ENCODE data around the gene ENOX1. TPM values are rescaled to one million over a fixed set of nuclear protein-coding genes. Genes with fewer than 3 reads are reported as not detected.

The ENOX1 gene
- total RNA-seq, 1 experiment from 2014 or later, result 0.35 TPM

GRCh38 chr13:43284162-43284561 lies 502.6 kb downstream of the ENOX1 start:
- Histone ChIP-seq H3K9me3 (ENCODE audit: insufficient read depth, low read depth) (no peaks in the 10 kb centered on the region), H2AFZ (no peak overlapping the region), H3K4me3 (no peak overlapping the region), H3K79me2 (ENCODE audit: low read depth) (no peaks in the 10 kb centered on the region), H3K36me3 (ENCODE audit: low read depth) (no peaks in the 10 kb centered on the region), H3K4me2 (no peak overlapping the region), H3K27ac (no peak overlapping the region), H3K9me2 (ENCODE audit: insufficient read depth) (no peaks in the 10 kb centered on the region), H3K27me3 (ENCODE audit: insufficient read depth, low read depth) (no peaks in the 10 kb centered on the region), H3K4me1 (replicated peaks; ENCODE audit: insufficient read depth) (no peaks in the 10 kb centered on the region), H3F3A (ENCODE audit: insufficient read depth, low read depth) (no peaks in the 10 kb centered on the region), H4K20me1 (ENCODE audit: insufficient read depth) (no peaks in the 10 kb centered on the region)
- TF ChIP-seq EZH2 (IDR thresholded peaks at IDR 0.05; ENCODE audit: low read depth) (no peak), CTCF (conservative IDR thresholded peaks at IDR 0.05) (no peak)
- POLR2A ChIA-PET (ENCODE audit: unreplicated experiment), result no interaction called here
- no peak for DNase-seq
- intact Hi-C loops (cut with micrococcal nuclease; ENCODE audit: unreplicated experiment), result no loop called here
- CTCF ChIA-PET, result no interaction called here
- BruUV-seq (replicated peaks), result no TSS peak

GRCh38 chr13:43279696-43280095 lies 507.1 kb downstream of the ENOX1 start:
- H3K9me2 ChIP-seq (ENCODE audit: insufficient read depth), result no peaks in the 10 kb centered on the region
- no peak overlapping the region for H3K4me2 ChIP-seq
- intact Hi-C loops (cut with micrococcal nuclease; ENCODE audit: unreplicated experiment), result no loop called here
- BruUV-seq (replicated peaks), result no TSS peak
- ChIA-PET CTCF (no interaction called here), POLR2A (ENCODE audit: unreplicated experiment) (interaction anchor here (0.6 kb wide), 2 partner anchors 96 to 97 kb away, joined by 4 to 5 read pairs; no protein-coding TSS in a partner anchor)
- no peak overlapping the region for H3K27ac ChIP-seq
- TF ChIP-seq EZH2 (IDR thresholded peaks at IDR 0.05; ENCODE audit: low read depth) (no peak), CTCF (conservative IDR thresholded peaks at IDR 0.05) (no peak)
- H2AFZ ChIP-seq, result no peak overlapping the region
- no peak for DNase-seq
- no peak overlapping the region for H3K4me3 ChIP-seq
- no peaks in the 10 kb centered on the region for H4K20me1 ChIP-seq (ENCODE audit: insufficient read depth)
- no peaks in the 10 kb centered on the region for H3K27me3 ChIP-seq (ENCODE audit: insufficient read depth, low read depth)
- no peaks in the 10 kb centered on the region for H3K36me3 ChIP-seq (ENCODE audit: low read depth)
- H3K9me3 ChIP-seq (ENCODE audit: insufficient read depth, low read depth), result no peaks in the 10 kb centered on the region
- no peaks in the 10 kb centered on the region for H3F3A ChIP-seq (ENCODE audit: insufficient read depth, low read depth)
- no peaks in the 10 kb centered on the region for H3K4me1 ChIP-seq (replicated peaks; ENCODE audit: insufficient read depth)
- no peaks in the 10 kb centered on the region for H3K79me2 ChIP-seq (ENCODE audit: low read depth)

GRCh38 chr13:43278127-43278526 lies 508.6 kb downstream of the ENOX1 start:
- CTCF ChIA-PET, result no interaction called here

More at GRCh38 chr13:43278127-43278526, 508.6 kb downstream of the ENOX1 start:
- H3K36me3 ChIP-seq (ENCODE audit: low read depth), result no peaks in the 10 kb centered on the region
- H3K4me1 ChIP-seq (replicated peaks; ENCODE audit: insufficient read depth), result no peaks in the 10 kb centered on the region
- H3K27me3 ChIP-seq (ENCODE audit: insufficient read depth, low read depth), result no peaks in the 10 kb centered on the region
- H3K4me3 ChIP-seq, result no peak overlapping the region
- POLR2A ChIA-PET (ENCODE audit: unreplicated experiment), result no interaction called here
- no peak overlapping the region for H3K4me2 ChIP-seq
- no peak overlapping the region for H3K27ac ChIP-seq
- intact Hi-C loops (cut with micrococcal nuclease; ENCODE audit: unreplicated experiment), result no loop called here
- no peaks in the 10 kb centered on the region for H3K79me2 ChIP-seq (ENCODE audit: low read depth)
- H3K9me3 ChIP-seq (ENCODE audit: insufficient read depth, low read depth), result no peaks in the 10 kb centered on the region
- BruUV-seq (replicated peaks), result no TSS peak
- DNase-seq, result no peak
- no peak for TF ChIP-seq CTCF (conservative IDR thresholded peaks at IDR 0.05)
- no peak for TF ChIP-seq EZH2 (IDR thresholded peaks at IDR 0.05; ENCODE audit: low read depth)
- H3K9me2 ChIP-seq (ENCODE audit: insufficient read depth), result no peaks in the 10 kb centered on the region
- H4K20me1 ChIP-seq (ENCODE audit: insufficient read depth), result no peaks in the 10 kb centered on the region
- no peak overlapping the region for H2AFZ ChIP-seq
- no peaks in the 10 kb centered on the region for H3F3A ChIP-seq (ENCODE audit: insufficient read depth, low read depth)
